K562 treated with DMSO at 1 percent for 4 hours (cell line): ENCODE measurements around the gene ZCCHC14. TPM values are rescaled to one million over a fixed set of nuclear protein-coding genes. Genes with fewer than 3 reads are reported as not detected.

Experiments
- total RNA-seq: library from RNA; unstranded; fragments of 300-600 nt; gene quantifications from 2 replicates; pipeline ENCODE4 v1.2.3, GENCODE V29; 2022; ENCODE audit not compliant: insufficient read depth

ZCCHC14 gene
- total RNA-seq: 15.3 and 22.0 TPM in 2 replicates

GRCh38 chr16:87492721-87493607 lies at the start of gene ZCCHC14:
Gene ZCCHC14 (minus strand): TSS chr16:87493024. CDS start chr16:87492238, 786 bp downstream.

GRCh38 chr16:87391950-87392820 lies 100.6 kb downstream of the ZCCHC14 start, which contains the start of gene MAP1LC3B:
Gene MAP1LC3B (plus strand): TSS chr16:87392336. CDS start chr16:87392428, 92 bp downstream.

GRCh38 chr16:87383505-87384161 lies 109.2 kb downstream of the ZCCHC14 start, which contains the start of gene FBXO31:
Gene FBXO31 (minus strand): TSS chr16:87383776. CDS start chr16:87383744, 32 bp downstream.

Other genes starting within 250 kb of the ZCCHC14 start
- 6.5 and 16.8 TPM in 2 replicates for gene C16orf95, start 175.6 kb downstream of the ZCCHC14 start, total RNA-seq
- 19.5 and 29.7 TPM in 2 replicates for gene FBXO31, start 109.2 kb downstream of the ZCCHC14 start, total RNA-seq
- 84.7 and 85.2 TPM in 2 replicates for gene MAP1LC3B, start 100.7 kb downstream of the ZCCHC14 start, total RNA-seq
- not detected in 2 replicates for gene JPH3, start 109.5 kb upstream of the ZCCHC14 start, total RNA-seq